B cell (primary cell): ENCODE measurements around the gene CA7.

Experiments used
- CTCF ChIP-seq: fragments of 200-600 bp; IDR thresholded peaks from one replicate; pipeline ENCODE4 v1.8.0; 2022; ENCODE audit warnings: antibody characterized with exemption, mild to moderate bottlenecking
- EZH2 ChIP-seq: IDR thresholded peaks from 2 replicates; pipeline ENCODE4 v1.6.1; 2012; ENCODE audit warnings: borderline replicate concordance, low read depth, mild to moderate bottlenecking, moderate library complexity, low read length; ENCODE audit not compliant: insufficient read depth, poor library complexity, severe bottlenecking

GRCh38 chr16:66843191-66843590, 1.0 kb upstream of the CA7 start:
- TF ChIP-seq CTCF: no peak
- no peak for TF ChIP-seq EZH2
